ENCODE results near the gene AUTS2. TPM values are rescaled to one million over a fixed set of nuclear protein-coding genes. Genes with fewer than 3 reads are reported as not detected.

AUTS2 gene
- total and polyA plus RNA-seq, 7 experiments from 2014 or later: 0.40 to 31.7 (median 4.2) TPM

DNA sequence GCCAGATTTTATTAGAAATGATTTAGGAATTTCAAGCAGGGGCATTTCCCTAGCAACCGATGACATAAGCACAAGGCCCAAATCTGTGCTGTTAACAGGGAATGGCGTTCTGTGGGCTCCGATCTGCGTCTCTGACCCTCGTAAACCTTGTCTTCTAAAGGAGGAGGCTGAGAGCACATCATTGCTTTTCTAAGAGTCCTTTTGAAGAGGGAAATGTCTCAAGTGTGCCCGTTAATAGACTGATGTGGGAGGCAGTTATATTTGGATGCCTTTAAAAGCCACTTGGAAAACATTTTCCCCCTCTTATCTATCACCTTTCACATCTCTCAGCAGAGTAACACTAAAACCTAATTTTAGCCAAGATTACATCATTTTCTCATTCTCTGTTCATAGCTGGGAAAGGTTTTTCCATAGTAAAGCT is 1109.6 kb downstream of the AUTS2 start:
- DNase-seq (no peak), ATAC-seq (no peak)
- Histone ChIP-seq H3K9me3 (ENCODE audit: control insufficient read depth in 2 of 3, low read length in 3 of 3) (no peaks in the 10 kb centered on the region), H3K4me1 (ENCODE audit: control insufficient read depth in 2 of 2, insufficient read depth in 2 of 2, low read length in 2 of 2) (no peaks in the 10 kb centered on the region), H3K27me3 (ENCODE audit: control insufficient read depth in 2 of 2, insufficient read depth in 2 of 2, low read length in 2 of 2) (no peaks in the 10 kb centered on the region), H3K4me3 (ENCODE audit: low read length) (no peak overlapping the region), H3K36me3 (ENCODE audit: control insufficient read depth in 2 of 3, insufficient read depth in 3 of 3, low read length in 3 of 3) (no peaks in the 10 kb centered on the region), H3K27ac (ENCODE audit: low read depth, low read length) (no peak overlapping the region)
- Mint-ChIP-seq H3K27me3 (no peaks in the 10 kb centered on the region), H3K4me3 (no peak overlapping the region), H3K4me1 (peaks cover 0 to 5% (median 0%) of the 10 kb centered on the region in 7 donors), H3K9me3 (no peaks in the 10 kb centered on the region), H3K27ac (no peak overlapping the region), H3K36me3 (no peaks in the 10 kb centered on the region)
- intact Hi-C loops (cut with micrococcal nuclease): no loop called here
- ChIA-PET POLR2A (no interaction called here), CTCF (no interaction called here)

DNA sequence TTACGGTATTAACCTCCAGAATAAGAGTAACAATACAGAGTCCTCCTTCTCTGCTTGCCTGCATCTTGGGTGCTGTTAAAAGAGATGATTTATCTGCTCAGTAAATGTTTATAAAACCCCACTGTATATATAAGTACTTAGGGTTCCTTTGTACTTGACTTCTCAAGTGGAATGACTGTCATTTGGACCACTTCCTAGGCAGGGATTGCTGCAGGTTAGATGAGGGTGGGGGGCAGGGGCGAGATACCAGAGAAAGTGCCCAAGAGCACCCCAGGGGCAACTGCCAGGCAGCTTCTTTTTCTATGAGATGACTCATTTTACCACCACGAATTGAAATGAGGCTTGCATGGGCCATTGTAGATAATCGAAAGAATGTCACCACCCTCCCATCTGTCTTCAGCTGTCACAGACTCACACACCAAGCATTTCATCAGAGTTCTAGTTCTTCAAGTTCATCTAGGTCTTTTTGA is 1111.8 kb downstream of the AUTS2 start:
- H3K4me1 Mint-ChIP-seq: peaks cover 0 to 5% (median 0%) of the 10 kb centered on the region in 7 donors

DNA sequence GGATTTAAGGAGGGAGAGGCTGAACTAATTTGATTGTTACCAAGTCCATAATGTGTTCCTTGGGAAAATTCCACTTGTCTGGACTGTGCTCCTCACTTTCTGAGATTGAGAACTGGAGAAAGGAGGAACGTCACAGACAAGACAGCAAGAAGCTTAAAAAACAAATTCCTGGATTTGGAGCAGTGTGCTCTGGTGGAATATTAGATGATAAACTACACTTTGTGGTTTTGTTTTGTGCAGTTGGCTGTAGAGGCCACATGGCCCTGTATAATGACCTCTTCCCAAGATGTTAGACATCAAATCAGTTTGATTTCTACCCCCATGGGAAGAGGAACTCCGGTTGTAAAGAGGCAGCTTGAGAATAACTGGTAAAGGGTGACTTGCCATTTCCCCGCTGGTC is 1112.4 kb downstream of the AUTS2 start:
- no peaks in the 10 kb centered on the region for H3K36me3 Mint-ChIP-seq
- no peak overlapping the region for H3K4me3 Mint-ChIP-seq
- H3K27ac Mint-ChIP-seq: no peak overlapping the region
- intact Hi-C loops (cut with micrococcal nuclease): no loop called here
- H3K4me3 ChIP-seq (ENCODE audit: low read length): no peak overlapping the region
- no peaks in the 10 kb centered on the region for H3K36me3 ChIP-seq (ENCODE audit: control insufficient read depth in 2 of 3, insufficient read depth in 3 of 3, low read length in 3 of 3)
- no peaks in the 10 kb centered on the region for H3K9me3 ChIP-seq (ENCODE audit: control insufficient read depth in 2 of 3, low read length in 3 of 3)
- no peaks in the 10 kb centered on the region for H3K27me3 ChIP-seq (ENCODE audit: control insufficient read depth in 2 of 2, insufficient read depth in 2 of 2, low read length in 2 of 2)
- DNase-seq (no peak), ATAC-seq (no peak)
- H3K4me1 ChIP-seq (ENCODE audit: control insufficient read depth in 2 of 2, insufficient read depth in 2 of 2, low read length in 2 of 2): no peaks in the 10 kb centered on the region
- POLR2A ChIA-PET: no interaction called here
- H3K27me3 Mint-ChIP-seq: no peaks in the 10 kb centered on the region
- peaks cover 0 to 9% (median 3%) of the 10 kb centered on the region in 11 donors for H3K9me3 Mint-ChIP-seq
- H3K4me1 Mint-ChIP-seq: peaks cover 0 to 5% (median 0%) of the 10 kb centered on the region in 7 donors
- H3K27ac ChIP-seq (ENCODE audit: low read depth, low read length): no peak overlapping the region
- CTCF ChIA-PET: no interaction called here

More for the DNA sequence above, 1111.8 kb downstream of the AUTS2 start:
- ChIA-PET CTCF (no interaction called here), POLR2A (no interaction called here)
- H3K27ac Mint-ChIP-seq: no peak overlapping the region
- intact Hi-C loops (cut with micrococcal nuclease): no loop called here
- H3K27me3 Mint-ChIP-seq: no peaks in the 10 kb centered on the region
- H3K27ac ChIP-seq (ENCODE audit: low read depth, low read length): no peak overlapping the region
- H3K4me3 ChIP-seq (ENCODE audit: low read length): no peak overlapping the region
- ATAC-seq (no peak), DNase-seq (no peak)
- no peaks in the 10 kb centered on the region for H3K4me1 ChIP-seq (ENCODE audit: control insufficient read depth in 2 of 2, insufficient read depth in 2 of 2, low read length in 2 of 2)
- H3K36me3 Mint-ChIP-seq: no peaks in the 10 kb centered on the region
- no peak overlapping the region for H3K4me3 Mint-ChIP-seq
- H3K27me3 ChIP-seq (ENCODE audit: control insufficient read depth in 2 of 2, insufficient read depth in 2 of 2, low read length in 2 of 2): no peaks in the 10 kb centered on the region
- peaks cover 0 to 7% (median 3%) of the 10 kb centered on the region in 11 donors for H3K9me3 Mint-ChIP-seq
- no peaks in the 10 kb centered on the region for H3K9me3 ChIP-seq (ENCODE audit: control insufficient read depth in 2 of 3, low read length in 3 of 3)
- no peaks in the 10 kb centered on the region for H3K36me3 ChIP-seq (ENCODE audit: control insufficient read depth in 2 of 3, insufficient read depth in 3 of 3, low read length in 3 of 3)

DNA sequence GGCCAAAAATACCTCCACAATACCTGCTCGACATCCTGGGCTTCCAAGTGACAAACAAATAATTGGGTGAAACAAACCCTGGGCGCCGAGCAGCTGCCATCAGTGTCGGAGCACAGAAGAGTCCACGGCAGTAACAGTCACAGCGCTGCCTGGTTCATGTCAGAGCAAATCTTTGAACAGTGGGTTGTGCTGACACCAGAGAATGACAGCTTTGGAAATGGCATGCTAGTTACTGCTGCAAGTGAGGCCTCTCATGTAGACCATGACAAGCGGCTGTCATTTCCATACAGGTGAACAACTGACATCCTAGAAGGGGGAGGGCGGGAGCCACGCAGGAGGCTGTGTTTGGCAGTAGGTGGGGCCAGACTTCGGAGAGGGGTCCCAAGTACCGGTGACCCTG is 1113.2 kb downstream of the AUTS2 start:
- ChIA-PET CTCF (no interaction called here), POLR2A (no interaction called here)
- Histone ChIP-seq H3K27me3 (ENCODE audit: control insufficient read depth in 2 of 2, insufficient read depth in 2 of 2, low read length in 2 of 2) (no peaks in the 10 kb centered on the region), H3K9me3 (ENCODE audit: control insufficient read depth in 2 of 3, low read length in 3 of 3) (no peaks in the 10 kb centered on the region), H3K36me3 (ENCODE audit: control insufficient read depth in 2 of 3, insufficient read depth in 3 of 3, low read length in 3 of 3) (no peaks in the 10 kb centered on the region), H3K27ac (ENCODE audit: low read depth, low read length) (no peak overlapping the region), H3K4me1 (ENCODE audit: control insufficient read depth in 2 of 2, insufficient read depth in 2 of 2, low read length in 2 of 2) (no peaks in the 10 kb centered on the region), H3K4me3 (ENCODE audit: low read length) (no peak overlapping the region)
- H3K36me3 Mint-ChIP-seq: no peaks in the 10 kb centered on the region
- no peaks in the 10 kb centered on the region for H3K27me3 Mint-ChIP-seq
- ATAC-seq (no peak), DNase-seq (no peak)
- H3K9me3 Mint-ChIP-seq: peaks cover 0 to 9% (median 3%) of the 10 kb centered on the region in 11 donors
- H3K4me1 Mint-ChIP-seq: peaks cover 0 to 5% (median 0%) of the 10 kb centered on the region in 7 donors
- intact Hi-C loops (cut with micrococcal nuclease): no loop called here
- no peak overlapping the region for H3K4me3 Mint-ChIP-seq
- H3K27ac Mint-ChIP-seq: no peak overlapping the region

DNA sequence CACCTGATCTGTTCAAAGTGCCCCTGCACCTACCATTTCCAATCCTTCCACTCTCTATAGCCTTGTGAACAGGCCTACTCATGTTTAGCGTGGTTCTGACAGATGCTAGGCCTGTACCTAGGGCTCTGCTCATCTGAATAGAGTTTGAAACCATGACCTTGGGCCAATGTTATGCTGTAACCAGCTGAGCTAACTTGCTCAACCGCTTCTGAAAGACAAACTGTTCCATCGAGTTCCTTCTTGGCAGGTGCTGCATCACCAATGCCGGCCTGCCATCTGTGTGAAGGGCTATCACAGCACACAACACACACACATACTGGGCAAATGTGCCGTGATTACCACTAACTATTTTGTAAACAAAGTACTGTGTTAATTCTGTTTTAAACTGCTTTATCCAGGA is 1114.7 kb downstream of the AUTS2 start:
- H3K9me3 Mint-ChIP-seq: peaks cover 0 to 9% (median 3%) of the 10 kb centered on the region in 11 donors
- H3K9me3 ChIP-seq (ENCODE audit: control insufficient read depth in 2 of 3, low read length in 3 of 3): no peaks in the 10 kb centered on the region
- H3K4me3 ChIP-seq (ENCODE audit: low read length): no peak overlapping the region
- H3K4me1 Mint-ChIP-seq: peaks cover 0 to 6% (median 0%) of the 10 kb centered on the region in 7 donors
- no peak overlapping the region for H3K4me3 Mint-ChIP-seq
- H3K27me3 ChIP-seq (ENCODE audit: control insufficient read depth in 2 of 2, insufficient read depth in 2 of 2, low read length in 2 of 2): no peaks in the 10 kb centered on the region
- no peaks in the 10 kb centered on the region for H3K36me3 Mint-ChIP-seq
- no peak overlapping the region for H3K27ac Mint-ChIP-seq
- DNase-seq: no peak
- ChIA-PET CTCF (no interaction called here), POLR2A (no interaction called here)
- no peak for ATAC-seq
- no peaks in the 10 kb centered on the region for H3K4me1 ChIP-seq (ENCODE audit: control insufficient read depth in 2 of 2, insufficient read depth in 2 of 2, low read length in 2 of 2)
- intact Hi-C loops (cut with micrococcal nuclease): no loop called here
- no peaks in the 10 kb centered on the region for H3K36me3 ChIP-seq (ENCODE audit: control insufficient read depth in 2 of 3, insufficient read depth in 3 of 3, low read length in 3 of 3)
- H3K27me3 Mint-ChIP-seq: peaks cover 0 to 2% (median 0%) of the 10 kb centered on the region in 5 donors
- no peak overlapping the region for H3K27ac ChIP-seq (ENCODE audit: low read depth, low read length)

DNA sequence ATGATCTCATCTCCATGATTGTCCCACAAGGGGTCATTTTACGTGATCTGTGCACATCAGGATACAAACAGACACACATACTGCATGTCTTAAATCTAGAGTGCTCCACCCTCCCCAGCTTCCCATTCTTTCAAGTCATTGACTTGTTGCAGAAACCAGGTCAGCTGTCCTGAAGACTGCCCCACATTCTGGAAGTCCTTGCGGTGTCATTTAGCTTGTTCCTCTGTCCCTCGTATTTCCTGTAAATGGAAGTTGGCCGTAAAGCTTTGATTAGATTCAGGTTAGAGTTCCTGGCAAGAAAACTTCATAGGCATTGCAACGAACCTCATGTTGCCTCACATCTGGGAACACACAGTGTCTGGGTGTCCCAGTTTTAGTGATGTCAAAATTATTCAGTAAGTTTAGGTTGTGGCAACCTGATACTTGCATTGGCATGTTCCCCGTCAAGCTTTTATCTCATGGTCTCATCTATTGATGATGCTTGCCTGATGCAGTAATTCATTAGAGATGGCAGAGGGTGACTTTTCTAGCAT is 1116.3 kb downstream of the AUTS2 start:
- H3K4me1 Mint-ChIP-seq: peaks cover 0 to 6% (median 0%) of the 10 kb centered on the region in 7 donors
- no peak for ATAC-seq
- Histone ChIP-seq H3K27ac (ENCODE audit: low read depth, low read length) (no peak overlapping the region), H3K27me3 (ENCODE audit: control insufficient read depth in 2 of 2, insufficient read depth in 2 of 2, low read length in 2 of 2) (no peaks in the 10 kb centered on the region), H3K9me3 (ENCODE audit: control insufficient read depth in 2 of 3, low read length in 3 of 3) (no peaks in the 10 kb centered on the region), H3K4me1 (ENCODE audit: control insufficient read depth in 2 of 2, insufficient read depth in 2 of 2, low read length in 2 of 2) (no peaks in the 10 kb centered on the region), H3K4me3 (ENCODE audit: low read length) (no peak overlapping the region), H3K36me3 (ENCODE audit: control insufficient read depth in 2 of 3, insufficient read depth in 3 of 3, low read length in 3 of 3) (no peaks in the 10 kb centered on the region)
- no peak overlapping the region for H3K4me3 Mint-ChIP-seq
- no peak overlapping the region for H3K27ac Mint-ChIP-seq
- peaks cover 0 to 12% (median 0%) of the 10 kb centered on the region in 5 donors for H3K27me3 Mint-ChIP-seq
- no peak for DNase-seq
- no peaks in the 10 kb centered on the region for H3K36me3 Mint-ChIP-seq
- ChIA-PET POLR2A (no interaction called here), CTCF (no interaction called here)
- intact Hi-C loops (cut with micrococcal nuclease): no loop called here
- peaks cover 0 to 9% (median 3%) of the 10 kb centered on the region in 11 donors for H3K9me3 Mint-ChIP-seq

DNA sequence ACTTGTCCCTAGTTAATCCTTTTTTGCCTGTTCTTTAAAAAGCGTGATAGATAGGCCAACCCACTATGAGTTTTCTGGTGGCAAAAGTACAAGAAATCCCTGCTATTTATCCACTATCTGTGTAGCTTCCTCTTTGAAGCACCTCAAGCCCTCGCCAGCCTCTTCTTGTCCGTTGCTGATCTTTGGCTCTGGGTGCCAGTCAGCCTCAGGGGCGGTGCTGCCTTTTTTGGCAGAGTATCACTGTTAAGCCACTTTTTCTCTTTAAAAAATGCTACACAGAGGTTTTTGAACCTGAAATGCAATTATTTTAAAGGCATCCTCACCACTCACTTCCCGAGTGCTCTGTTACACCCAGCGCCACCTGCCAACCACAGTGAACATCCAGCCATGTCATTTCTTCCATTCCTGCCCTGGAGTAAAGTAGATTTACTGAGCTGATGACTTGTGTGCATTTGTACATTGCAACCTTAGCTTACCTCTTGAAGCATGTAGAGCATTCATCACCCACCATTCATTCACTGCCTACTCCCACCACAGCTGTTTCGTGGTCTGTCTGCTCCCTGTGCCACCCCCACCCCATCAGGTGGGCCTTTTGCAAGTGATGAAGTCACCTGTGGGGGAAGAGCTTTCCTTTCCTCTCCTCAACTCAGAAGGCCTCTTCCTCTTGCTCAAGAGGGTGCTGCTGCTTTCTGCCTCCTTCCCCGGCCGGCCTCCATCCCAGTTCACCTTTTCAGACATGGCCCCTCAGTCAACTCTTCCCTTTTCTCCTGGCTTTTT is 1119.5 kb downstream of the AUTS2 start:
- Histone ChIP-seq H3K4me3 (ENCODE audit: low read length) (no peak overlapping the region), H3K27ac (ENCODE audit: low read depth, low read length) (no peak overlapping the region), H3K9me3 (ENCODE audit: control insufficient read depth in 2 of 3, low read length in 3 of 3) (no peaks in the 10 kb centered on the region), H3K27me3 (ENCODE audit: control insufficient read depth in 2 of 2, insufficient read depth in 2 of 2, low read length in 2 of 2) (no peaks in the 10 kb centered on the region), H3K36me3 (ENCODE audit: control insufficient read depth in 2 of 3, insufficient read depth in 3 of 3, low read length in 3 of 3) (no peaks in the 10 kb centered on the region), H3K4me1 (ENCODE audit: control insufficient read depth in 2 of 2, insufficient read depth in 2 of 2, low read length in 2 of 2) (no peaks in the 10 kb centered on the region)
- CTCF ChIA-PET: interaction anchor here (0.6 kb wide), 1 partner anchor 712 kb away, joined by 3 read pairs; no protein-coding TSS in a partner anchor
- Mint-ChIP-seq H3K27ac (peak overlapping the region in 2 of 9 donors; percentile 7 to 10), H3K4me3 (no peak overlapping the region), H3K9me3 (peaks cover 0 to 9% (median 3%) of the 10 kb centered on the region in 11 donors), H3K4me1 (peaks cover 0 to 17% (median 5%) of the 10 kb centered on the region in 7 donors), H3K36me3 (no peaks in the 10 kb centered on the region), H3K27me3 (peaks cover 0 to 12% (median 0%) of the 10 kb centered on the region in 5 donors)
- ATAC-seq (no peak), DNase-seq (no peak)
- POLR2A ChIA-PET: no interaction called here
- intact Hi-C loops (cut with micrococcal nuclease): no loop called here

Measured in naive thymus-derived CD4-positive, alpha-beta T cell (primary cell).